ENCODE results near the gene FNDC3B. TPM values are rescaled to one million over a fixed set of nuclear protein-coding genes. Genes with fewer than 3 reads are reported as not detected.

FNDC3B gene
- total and polyA plus RNA-seq, 2 of the 8 experiments (the other 6 are each of a cell fraction or from before 2014, with no cell fraction given), result 14.1 to 44.4 TPM

DNA sequence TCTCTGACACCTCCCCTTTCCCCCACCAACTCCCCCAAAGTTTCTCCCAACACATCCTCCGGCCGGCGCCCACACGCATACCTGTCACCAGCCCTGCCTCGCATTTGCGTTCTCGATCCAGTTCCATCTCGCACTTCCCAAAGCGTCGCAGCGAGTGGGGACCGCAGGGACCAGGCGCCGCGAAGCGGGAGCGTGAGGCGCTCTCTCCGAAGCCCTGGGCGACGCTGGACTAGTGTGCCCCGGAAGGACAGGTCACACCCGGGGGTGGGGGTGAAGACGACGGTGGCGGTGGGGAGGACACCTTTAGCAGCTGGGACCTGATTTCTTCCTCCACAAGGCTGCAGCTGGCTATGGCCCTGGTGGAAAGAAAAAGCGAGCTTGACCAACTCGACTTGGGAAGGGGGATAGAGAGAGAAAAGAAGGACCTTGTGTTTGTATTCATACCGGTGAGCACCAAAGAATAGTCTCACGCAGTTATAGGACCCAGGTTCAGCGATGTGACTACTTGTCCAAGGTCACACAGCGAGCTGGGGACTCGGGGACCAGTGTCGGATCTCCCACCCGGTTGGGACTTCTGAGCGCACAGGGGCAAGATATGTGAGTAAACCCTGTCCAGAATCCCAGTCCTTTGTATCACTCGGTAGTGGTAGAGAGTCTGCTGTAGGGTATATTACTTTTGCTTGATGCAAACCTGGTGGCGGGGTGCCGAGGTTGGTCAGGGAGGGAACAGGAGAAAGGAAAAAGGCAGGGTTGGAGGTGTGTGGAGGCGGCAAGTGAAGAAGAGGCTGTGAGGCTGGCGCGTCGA is 409.5 kb downstream of the FNDC3B start:
- peak in 1 of 2 experiments; percentile 64 for DNase-seq (ENCODE audit: low read depth in 1 of 2, low spot score in 2 of 2)
- H4K5ac ChIP-seq (ENCODE audit: insufficient read length, low read depth, low read length), result no peak overlapping the region
- peak overlapping the region; percentile 16 to 56 (median 34); a peak in 7 of 8 replicates for H3K4me3 ChIP-seq (ENCODE audit: extremely low read depth in 1 of 4, insufficient read depth in 2 of 4, low read depth in 3 of 4, low read length in 4 of 4)
- FAIRE-seq, result no peak
- no peak overlapping the region for H2AK5ac ChIP-seq (ENCODE audit: low read depth, low read length)
- no peak overlapping the region for H2AFZ ChIP-seq (ENCODE audit: low read length)
- peak overlapping the region; percentile 78 to 94 for H3K4me2 ChIP-seq (ENCODE audit: insufficient read depth in 1 of 2, low read depth in 2 of 2, low read length in 2 of 2)
- H3K79me1 ChIP-seq (ENCODE audit: low read depth, low read length), result no peaks in the 10 kb centered on the region
- H4K91ac ChIP-seq (replicated peaks; ENCODE audit: insufficient read length, low read length), result no peak overlapping the region
- no peak overlapping the region for H2BK12ac ChIP-seq (ENCODE audit: low read depth, low read length)
- TF ChIP-seq BACH1 (IDR thresholded peaks at IDR 0.05; ENCODE audit: low read length), result no peak
- TF ChIP-seq CHD2 (IDR thresholded peaks at IDR 0.05; ENCODE audit: low read length), result no peak
- no peak for TF ChIP-seq ASH2L (IDR thresholded peaks at IDR 0.05; ENCODE audit: low read length)
- peak; percentile 72 for TF ChIP-seq EZH2 (IDR thresholded peaks at IDR 0.05; ENCODE audit: low read depth, low read length, severe bottlenecking)
- peak; percentile 65 for TF ChIP-seq SUZ12 (IDR thresholded peaks at IDR 0.05; ENCODE audit: low read length)
- TF ChIP-seq TEAD4 (IDR thresholded peaks at IDR 0.05; ENCODE audit: low read depth, low read length), result no peak
- H3K14ac ChIP-seq (ENCODE audit: insufficient read length), result no peak overlapping the region
- no peak overlapping the region for H2BK5ac ChIP-seq (ENCODE audit: low read depth, low read length)
- peaks cover 28 to 54% (median 41%) of the 10 kb centered on the region in 4 experiments for H3K27me3 ChIP-seq (replicated peaks in 1 of 4; ENCODE audit: control insufficient read depth in 3 of 4, extremely low read depth in 1 of 4, insufficient read depth in 3 of 4, low read length in 3 of 4)
- peaks cover 14% of the 10 kb centered on the region for H3K23me2 ChIP-seq (ENCODE audit: low read depth, low read length)
- H4K8ac ChIP-seq (ENCODE audit: extremely low read depth, insufficient read depth, low read length), result no peak overlapping the region
- no peak overlapping the region for H2BK120ac ChIP-seq (replicated peaks; ENCODE audit: low read depth, low read length)
- H3K4me1 ChIP-seq (replicated peaks in 1 of 4; ENCODE audit: control insufficient read depth in 3 of 4, insufficient read depth in 4 of 4, low read length in 3 of 4), result peaks cover 0 to 23% (median 9%) of the 10 kb centered on the region in 4 experiments; a peak in 5 of 7 replicates
- no peak overlapping the region for H2BK15ac ChIP-seq (ENCODE audit: low read length)
- H2BK20ac ChIP-seq (ENCODE audit: low read length), result no peak overlapping the region
- H4K20me1 ChIP-seq (replicated peaks in 1 of 2; ENCODE audit: control insufficient read depth in 1 of 2, insufficient read depth in 2 of 2, low read length in 2 of 2), result peaks cover 1 to 17% of the 10 kb centered on the region in 2 experiments
- ChIA-PET CTCF (ENCODE audit: partially characterized antibody) (interaction anchor here (0.8 to 2.7 kb wide), 7 partner anchors 10 to 225 kb away, joined by 3 to 10 read pairs (median 4); no protein-coding TSS in a partner anchor), POLR2A (ENCODE audit: partially characterized antibody) (no interaction called here)
- no peak overlapping the region for H3K4ac ChIP-seq (replicated peaks; ENCODE audit: insufficient read length, low read depth, low read length)
- WGBS, 2 experiments (ENCODE audit: extremely low coverage in 1 of 2, insufficient coverage in 1 of 2, insufficient read length in 1 of 2, insufficient replicate concordance in 2 of 2, low coverage in 1 of 2, low lambda C conversion rate in 2 of 2, missing lambda C conversion rate in 1 of 2), result 10% methylated on average over 39 of the region's 43 CpGs; no CpG with 5 or more reads in 1 of the 2 experiments
- no peak overlapping the region for H3K27ac ChIP-seq (ENCODE audit: low read depth, low read length)
- no peak overlapping the region for H3K56ac ChIP-seq (replicated peaks; ENCODE audit: insufficient read length, low read depth, low read length)
- H3K9me3 ChIP-seq (ENCODE audit: insufficient read depth in 2 of 2, low read depth in 1 of 2, low read length in 1 of 2), result no peaks in the 10 kb centered on the region; a peak in 1 of 4 replicates
- H3K9ac ChIP-seq (replicated peaks in 1 of 4; ENCODE audit: extremely low read depth in 1 of 4, low read depth in 3 of 4, low read length in 3 of 4), result no peak overlapping the region
- no peak overlapping the region for H3K18ac ChIP-seq (ENCODE audit: extremely low read depth, low read length)
- H3K23ac ChIP-seq (ENCODE audit: insufficient read length), result no peak overlapping the region
- H3K36me3 ChIP-seq (ENCODE audit: control insufficient read depth in 2 of 4, insufficient read depth in 4 of 4, low read length in 3 of 4), result no peaks in the 10 kb centered on the region
- no peaks in the 10 kb centered on the region for H3K79me2 ChIP-seq (ENCODE audit: control insufficient read depth in 1 of 2, insufficient read depth in 2 of 2, low read length in 2 of 2)
